ENCODE results near the gene PCDHA9.
"Not testable (repeated sequence)": the region's sequence is repeated elsewhere in the genome, so short reads cannot be mapped to it uniquely, and the experiment has no call there.

The PCDHA9 gene

DNA sequence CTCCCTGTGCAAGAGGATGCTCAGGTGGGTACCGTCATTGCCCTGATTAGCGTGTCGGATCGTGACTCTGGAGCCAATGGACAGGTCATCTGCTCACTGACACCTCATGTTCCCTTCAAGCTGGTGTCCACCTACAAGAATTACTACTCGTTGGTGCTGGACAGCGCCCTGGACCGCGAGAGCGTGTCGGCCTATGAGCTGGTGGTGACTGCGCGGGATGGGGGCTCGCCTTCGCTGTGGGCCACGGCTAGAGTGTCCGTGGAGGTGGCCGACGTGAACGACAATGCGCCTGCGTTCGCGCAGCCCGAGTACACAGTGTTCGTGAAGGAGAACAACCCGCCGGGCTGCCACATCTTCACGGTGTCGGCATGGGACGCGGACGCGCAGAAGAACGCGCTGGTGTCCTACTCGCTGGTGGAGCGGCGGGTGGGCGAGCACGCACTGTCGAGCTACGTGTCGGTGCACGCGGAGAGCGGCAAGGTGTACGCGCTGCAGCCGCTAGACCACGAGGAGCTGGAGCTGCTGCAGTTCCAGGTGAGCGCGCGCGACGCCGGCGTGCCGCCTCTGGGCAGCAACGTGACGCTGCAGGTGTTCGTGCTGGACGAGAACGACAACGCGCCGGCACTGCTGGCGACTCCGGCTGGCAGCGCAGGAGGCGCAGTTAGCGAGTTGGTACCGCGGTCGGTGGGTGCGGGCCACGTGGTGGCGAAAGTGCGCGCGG lies 28.5 kb downstream of the PCDHA9 start:
- DNase-seq (ENCODE audit: low read depth) = not testable (repeated sequence)

DNA sequence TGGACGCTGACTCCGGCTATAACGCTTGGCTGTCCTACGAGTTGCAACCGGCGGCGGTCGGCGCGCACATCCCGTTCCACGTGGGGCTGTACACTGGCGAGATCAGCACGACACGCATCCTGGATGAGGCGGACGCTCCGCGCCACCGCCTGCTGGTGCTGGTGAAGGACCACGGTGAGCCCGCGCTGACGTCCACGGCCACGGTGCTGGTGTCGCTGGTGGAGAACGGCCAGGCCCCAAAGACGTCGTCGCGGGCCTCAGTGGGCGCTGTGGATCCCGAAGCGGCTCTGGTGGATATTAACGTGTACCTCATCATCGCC lies 29.0 kb downstream of the PCDHA9 start:
- DNase-seq (ENCODE audit: low read depth) = no peak

DNA sequence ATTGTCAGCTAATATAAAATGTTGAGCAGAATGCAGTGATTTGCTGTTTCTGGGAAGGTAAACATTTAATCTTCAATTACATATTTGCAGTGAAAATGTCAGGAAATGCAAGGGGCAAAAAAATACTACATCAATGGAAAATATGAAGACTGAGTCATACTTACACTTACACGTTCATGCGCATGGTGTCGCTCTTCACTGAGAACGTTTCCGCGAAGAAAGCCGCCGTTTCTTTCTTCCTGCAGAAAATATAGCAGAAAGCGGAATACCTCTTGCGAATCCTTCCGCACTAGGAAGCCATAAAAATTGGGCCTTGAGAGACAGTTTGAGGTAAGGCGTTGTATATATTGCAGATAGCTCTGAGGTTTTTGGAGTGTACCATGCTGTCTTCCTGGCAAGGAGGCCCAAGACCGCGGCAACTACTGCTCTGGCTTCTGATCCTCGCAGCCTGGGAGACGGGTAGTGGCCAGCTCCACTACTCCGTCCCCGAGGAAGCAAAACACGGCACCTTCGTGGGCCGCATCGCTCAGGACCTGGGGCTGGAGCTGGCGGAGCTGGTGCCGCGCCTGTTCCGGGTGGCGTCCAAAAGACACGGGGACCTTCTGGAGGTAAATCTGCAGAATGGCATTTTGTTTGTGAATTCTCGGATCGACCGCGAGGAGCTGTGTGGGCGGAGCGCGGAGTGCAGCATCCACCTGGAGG lies 33.9 kb downstream of the PCDHA9 start, which contains the start of gene PCDHA13:
TSS of gene PCDHA13 (plus strand) at position 236 of the 702 bp plus-strand sequence. CDS start at position 381, 145 bp downstream.
- no peak for DNase-seq (ENCODE audit: low read depth)

DNA sequence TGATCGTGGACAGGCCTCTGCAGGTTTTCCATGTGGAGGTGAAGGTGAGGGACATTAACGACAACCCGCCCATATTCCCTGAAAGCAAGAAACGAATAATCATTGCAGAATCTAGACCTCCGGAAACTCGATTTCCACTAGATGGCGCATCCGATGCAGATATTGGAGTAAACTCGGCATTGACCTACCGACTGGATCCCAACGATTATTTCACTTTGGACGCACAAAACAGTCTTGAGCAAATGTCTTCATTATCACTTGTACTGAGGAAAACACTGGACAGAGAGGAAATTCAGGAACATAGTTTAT lies 34.4 kb downstream of the PCDHA9 start:
- DNase-seq (ENCODE audit: low read depth) = no peak

DNA sequence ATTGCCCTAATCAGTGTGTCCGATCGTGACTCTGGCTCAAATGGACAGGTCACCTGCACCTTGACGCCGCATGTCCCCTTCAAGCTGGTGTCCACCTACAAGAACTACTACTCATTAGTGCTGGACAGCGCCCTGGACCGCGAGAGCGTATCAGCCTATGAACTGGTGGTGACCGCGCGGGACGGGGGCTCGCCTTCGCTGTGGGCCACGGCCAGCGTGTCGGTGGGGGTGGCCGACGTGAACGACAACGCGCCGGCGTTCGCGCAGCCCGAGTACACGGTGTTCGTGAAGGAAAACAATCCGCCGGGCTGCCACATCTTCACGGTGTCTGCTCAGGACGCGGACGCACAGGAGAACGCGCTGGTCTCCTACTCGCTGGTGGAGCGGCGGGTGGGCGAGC lies 35.2 kb downstream of the PCDHA9 start:
- DNase-seq (ENCODE audit: low read depth) = no peak

DNA sequence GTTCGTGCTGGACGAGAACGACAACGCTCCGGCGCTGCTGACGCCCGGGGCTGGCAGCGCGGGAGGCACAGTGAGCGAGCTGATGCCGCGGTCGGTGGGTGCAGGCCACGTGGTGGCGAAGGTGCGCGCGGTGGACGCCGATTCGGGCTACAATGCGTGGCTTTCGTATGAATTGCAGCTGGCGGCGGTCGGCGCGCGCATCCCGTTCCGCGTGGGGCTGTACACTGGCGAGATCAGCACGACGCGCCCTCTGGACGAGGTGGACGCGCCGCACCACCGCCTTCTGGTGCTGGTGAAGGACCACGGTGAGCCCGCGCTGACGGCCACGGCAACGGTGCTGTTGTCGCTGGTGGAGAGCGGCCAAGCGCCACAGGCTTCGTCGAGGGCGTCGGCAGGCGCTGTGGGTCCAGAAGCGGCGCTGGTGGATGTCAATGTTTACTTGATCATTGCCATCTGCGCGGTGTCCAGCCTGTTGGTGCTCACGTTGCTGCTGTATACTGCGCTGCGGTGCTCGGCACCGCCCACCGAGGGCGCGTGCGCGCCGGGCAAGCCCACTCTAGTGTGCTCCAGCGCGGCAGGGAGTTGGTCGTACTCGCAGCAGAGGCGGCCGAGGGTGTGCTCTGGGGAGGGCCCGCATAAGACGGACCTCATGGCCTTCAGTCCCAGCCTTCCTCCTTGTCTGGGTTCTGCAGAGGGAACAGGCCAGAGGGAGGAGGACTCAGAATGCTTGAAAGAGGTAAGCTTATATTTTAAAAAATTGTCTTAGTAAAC lies 35.9 kb downstream of the PCDHA9 start:
- DNase-seq (ENCODE audit: low read depth) = no peak
